ENCODE results near the gene THRA.

Gene THRA

GRCh38 chr17:40018211-40019121 lies 44.3 kb upstream of the THRA start:
- TF ChIP-seq CTCF (IDR thresholded peaks at IDR 0.05; ENCODE audit: low read depth, low read length), result no peak
- H3K4me3 ChIP-seq (ENCODE audit: low read depth, low read length), result no peak overlapping the region

GRCh38 chr17:40019140-40019991 lies 43.4 kb upstream of the THRA start:
- TF ChIP-seq CTCF (IDR thresholded peaks at IDR 0.05; ENCODE audit: low read depth, low read length), result no peak
- no peak overlapping the region for H3K4me3 ChIP-seq (ENCODE audit: low read depth, low read length)

- no peak for TF ChIP-seq CTCF (IDR thresholded peaks at IDR 0.05; ENCODE audit: low read depth, low read length)
- no peak overlapping the region for H3K4me3 ChIP-seq (ENCODE audit: low read depth, low read length)
Observed at GRCh38 chr17:40020146-40020545, 42.6 kb upstream of the THRA start.

- no peak for TF ChIP-seq CTCF (IDR thresholded peaks at IDR 0.05; ENCODE audit: low read depth, low read length)
- no peak overlapping the region for H3K4me3 ChIP-seq (ENCODE audit: low read depth, low read length)
Observed at GRCh38 chr17:40021451-40021971, 41.3 kb upstream of the THRA start.

- TF ChIP-seq CTCF (IDR thresholded peaks at IDR 0.05; ENCODE audit: low read depth, low read length), result no peak
- no peak overlapping the region for H3K4me3 ChIP-seq (ENCODE audit: low read depth, low read length)
Observed at GRCh38 chr17:40022497-40022896, 40.3 kb upstream of the THRA start.

- TF ChIP-seq CTCF (IDR thresholded peaks at IDR 0.05; ENCODE audit: low read depth, low read length), result no peak
- no peak overlapping the region for H3K4me3 ChIP-seq (ENCODE audit: low read depth, low read length)
Observed at GRCh38 chr17:40022961-40023541, 39.7 kb upstream of the THRA start.
